ENCODE results near the gene SCAMP5. TPM values are rescaled to one million over a fixed set of nuclear protein-coding genes. Genes with fewer than 3 reads are reported as not detected.
A peak's percentile ranks its signal among the peaks of the same experiment; 100 is the strongest.

The SCAMP5 gene, protein sequence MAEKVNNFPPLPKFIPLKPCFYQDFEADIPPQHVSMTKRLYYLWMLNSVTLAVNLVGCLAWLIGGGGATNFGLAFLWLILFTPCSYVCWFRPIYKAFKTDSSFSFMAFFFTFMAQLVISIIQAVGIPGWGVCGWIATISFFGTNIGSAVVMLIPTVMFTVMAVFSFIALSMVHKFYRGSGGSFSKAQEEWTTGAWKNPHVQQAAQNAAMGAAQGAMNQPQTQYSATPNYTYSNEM
- total RNA-seq: 21.0 TPM

DNA sequence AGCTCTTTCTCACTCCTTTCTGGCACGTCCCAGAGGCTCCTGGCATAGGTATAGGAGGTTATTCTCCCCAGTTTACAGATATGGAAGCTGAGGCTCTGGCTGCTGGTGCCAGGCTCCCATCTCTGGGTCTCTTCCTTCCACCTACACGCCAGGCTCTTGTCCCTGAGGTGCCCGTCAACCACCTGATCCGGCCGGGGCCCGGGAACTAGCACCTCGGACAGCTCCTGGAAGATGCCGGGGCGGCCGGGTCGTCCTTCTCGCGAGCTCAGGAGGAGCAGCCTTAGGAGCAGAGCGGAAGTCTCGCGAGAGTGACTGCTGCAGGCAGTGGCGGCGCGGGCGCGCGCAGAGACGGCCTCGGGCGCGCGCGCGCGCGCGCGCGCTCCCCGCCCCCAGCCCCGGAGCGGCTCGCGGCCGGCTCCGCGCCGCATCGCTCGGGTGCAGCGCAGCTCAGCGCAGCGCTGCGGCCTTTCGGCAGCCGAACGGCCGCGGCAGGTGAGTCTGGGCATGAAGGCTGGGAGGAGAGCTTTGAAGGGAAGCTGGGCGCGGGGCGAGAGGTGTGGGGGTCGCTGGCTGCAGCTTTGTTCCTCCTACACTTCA, at the start of gene SCAMP5:
SCAMP5 (plus strand) TSS at position 382 of the 597 bp plus-strand sequence. CDS start 16,277 bp downstream, outside the sequence.
- peak; percentile 94 for DNase-seq (ENCODE audit: low spot score)

DNA sequence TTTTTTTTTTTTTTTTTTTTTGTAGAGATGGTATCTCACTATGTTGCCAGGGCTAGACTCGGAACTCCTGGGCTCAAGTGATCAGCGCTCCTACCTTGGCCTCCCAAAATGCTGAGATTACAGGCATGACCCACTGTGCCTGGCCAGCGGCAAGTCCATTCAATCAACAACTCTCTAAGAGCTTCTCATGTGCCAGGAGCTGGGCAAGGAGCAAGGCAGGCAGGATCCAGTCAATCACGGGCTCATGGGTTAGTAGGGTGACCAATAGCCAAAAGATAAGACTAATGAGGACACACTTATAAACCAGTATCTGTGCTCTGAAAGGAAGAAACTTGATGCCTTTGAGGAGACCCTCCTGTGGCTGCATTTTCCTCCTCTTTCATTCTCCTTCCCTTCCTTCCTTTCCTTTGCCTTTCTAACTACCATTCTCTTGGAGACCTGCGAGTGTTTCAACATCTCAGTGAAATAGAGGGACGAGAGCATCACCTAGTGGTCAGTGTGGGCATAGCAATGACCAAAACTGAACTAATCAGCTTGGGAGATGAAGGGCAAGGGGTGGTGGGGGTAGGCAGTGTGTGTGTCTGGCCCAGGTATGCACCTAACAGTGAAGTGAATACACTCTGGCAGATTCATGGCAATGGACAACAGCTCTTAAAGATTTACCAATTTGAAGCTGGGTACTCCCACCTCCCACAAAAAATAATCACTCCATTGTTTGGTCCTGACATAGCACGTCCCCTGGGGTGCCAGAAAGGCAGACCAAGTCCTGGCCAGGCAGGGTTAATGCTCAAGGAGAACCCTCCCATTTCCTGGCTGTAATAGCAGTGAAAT, 45.1 kb upstream of the SCAMP5 start:
- peak; percentile 86 for DNase-seq (ENCODE audit: low spot score)

DNA sequence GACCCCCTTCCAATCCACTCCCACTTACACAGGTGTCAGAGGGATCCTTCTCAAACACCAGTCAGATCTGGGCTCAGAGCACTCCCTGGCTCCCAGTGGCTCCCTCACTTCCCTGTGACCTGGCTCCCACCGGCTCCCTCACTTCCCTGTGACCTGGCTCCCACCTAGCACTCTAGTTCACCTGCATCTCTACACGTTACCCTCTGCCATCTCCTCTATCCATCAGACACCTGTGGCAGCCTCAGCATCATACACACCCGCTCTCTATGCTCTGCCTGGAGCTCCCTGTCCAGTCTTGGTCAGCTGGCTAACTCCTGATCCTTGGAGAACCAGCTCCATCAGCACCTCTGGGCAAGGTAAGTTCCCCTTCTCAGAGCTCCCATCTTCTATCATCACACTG, 44.4 kb upstream of the SCAMP5 start:
- DNase-seq (ENCODE audit: low spot score): no peak

DNA sequence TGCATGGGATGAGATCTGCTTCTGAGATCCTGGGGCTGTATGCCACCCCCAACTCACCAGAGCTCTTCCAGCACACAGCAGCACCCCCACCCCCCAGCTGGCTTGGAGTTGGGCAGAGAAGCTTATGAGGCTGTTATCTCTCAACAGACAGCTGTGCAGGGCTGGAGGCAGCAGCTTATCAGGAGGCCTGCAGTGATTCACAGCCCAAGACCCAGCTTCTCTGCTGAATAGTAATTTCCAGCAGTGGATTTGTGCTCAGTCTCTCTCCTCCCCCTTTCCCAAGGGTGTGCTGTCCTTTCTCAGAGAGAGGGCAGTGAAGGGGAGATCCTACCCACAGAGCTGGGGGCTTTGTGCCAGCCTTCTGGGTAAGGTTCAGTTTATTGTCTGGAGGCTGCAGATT, 40.8 kb upstream of the SCAMP5 start:
- DNase-seq (ENCODE audit: low spot score): no peak

DNA sequence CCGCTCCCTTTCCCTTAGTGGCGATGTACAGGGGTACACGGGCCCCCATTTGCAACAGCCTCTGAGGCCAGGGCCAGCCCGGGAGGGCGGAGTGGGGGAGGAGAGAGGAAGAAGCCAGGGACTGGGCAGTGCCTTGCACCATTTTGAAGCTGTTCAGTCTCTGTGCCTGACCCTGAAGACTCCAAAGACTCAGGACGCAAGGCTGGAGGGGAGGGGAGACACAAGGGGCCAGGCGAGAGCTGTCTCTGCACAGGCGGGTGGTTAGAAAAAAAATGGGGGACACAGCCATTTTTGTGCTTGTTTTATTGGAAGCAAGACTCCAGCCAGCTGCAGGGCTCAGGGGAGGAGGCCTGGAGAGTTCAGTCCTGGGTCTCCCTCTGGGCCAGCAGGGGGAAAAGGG, 40.3 kb upstream of the SCAMP5 start:
- no peak for DNase-seq (ENCODE audit: low spot score)

DNA sequence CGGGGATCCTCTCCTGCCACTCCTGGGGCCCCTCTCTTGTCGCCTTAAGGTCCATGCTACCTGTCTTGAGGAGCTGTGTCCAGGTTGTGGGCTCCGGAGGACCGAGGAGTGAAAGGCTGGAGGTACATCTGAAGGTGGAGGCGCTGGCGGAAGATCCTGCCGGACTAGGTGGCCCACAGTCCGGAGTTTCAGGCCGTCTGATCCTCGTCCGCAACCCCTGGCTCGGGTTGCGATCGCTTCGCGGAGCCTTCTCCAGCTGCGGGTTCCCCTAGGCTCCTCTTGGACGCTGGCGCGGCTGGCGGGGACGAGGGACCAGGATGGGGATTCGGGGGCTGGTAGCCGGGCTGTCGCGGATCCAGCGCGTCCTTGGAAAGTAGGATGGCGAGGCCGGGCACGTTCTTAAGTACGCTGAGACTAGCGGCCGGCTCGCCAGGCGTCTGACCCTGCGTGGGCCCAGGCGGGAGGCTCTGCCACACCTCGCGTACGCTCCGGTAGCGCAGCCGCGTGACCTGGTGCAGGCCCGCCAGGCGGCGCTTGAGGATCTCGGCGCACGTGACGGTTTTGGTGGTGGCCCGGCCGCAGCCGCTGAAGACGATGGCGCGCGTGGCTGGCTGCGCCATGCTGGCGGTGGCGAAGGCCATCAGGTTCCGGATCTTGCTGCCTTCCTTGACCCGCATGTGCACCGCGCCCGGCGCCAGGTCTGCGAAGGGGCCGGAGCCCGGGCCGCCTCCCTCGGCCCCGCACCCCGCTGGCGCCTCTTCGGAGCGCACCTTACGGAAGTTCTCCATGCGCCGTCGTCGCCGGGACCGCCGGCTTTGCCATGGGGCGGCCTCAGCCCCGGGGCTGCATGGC, 39.3 kb upstream of the SCAMP5 start:
- peak; percentile 76 for DNase-seq (ENCODE audit: low spot score)

DNA sequence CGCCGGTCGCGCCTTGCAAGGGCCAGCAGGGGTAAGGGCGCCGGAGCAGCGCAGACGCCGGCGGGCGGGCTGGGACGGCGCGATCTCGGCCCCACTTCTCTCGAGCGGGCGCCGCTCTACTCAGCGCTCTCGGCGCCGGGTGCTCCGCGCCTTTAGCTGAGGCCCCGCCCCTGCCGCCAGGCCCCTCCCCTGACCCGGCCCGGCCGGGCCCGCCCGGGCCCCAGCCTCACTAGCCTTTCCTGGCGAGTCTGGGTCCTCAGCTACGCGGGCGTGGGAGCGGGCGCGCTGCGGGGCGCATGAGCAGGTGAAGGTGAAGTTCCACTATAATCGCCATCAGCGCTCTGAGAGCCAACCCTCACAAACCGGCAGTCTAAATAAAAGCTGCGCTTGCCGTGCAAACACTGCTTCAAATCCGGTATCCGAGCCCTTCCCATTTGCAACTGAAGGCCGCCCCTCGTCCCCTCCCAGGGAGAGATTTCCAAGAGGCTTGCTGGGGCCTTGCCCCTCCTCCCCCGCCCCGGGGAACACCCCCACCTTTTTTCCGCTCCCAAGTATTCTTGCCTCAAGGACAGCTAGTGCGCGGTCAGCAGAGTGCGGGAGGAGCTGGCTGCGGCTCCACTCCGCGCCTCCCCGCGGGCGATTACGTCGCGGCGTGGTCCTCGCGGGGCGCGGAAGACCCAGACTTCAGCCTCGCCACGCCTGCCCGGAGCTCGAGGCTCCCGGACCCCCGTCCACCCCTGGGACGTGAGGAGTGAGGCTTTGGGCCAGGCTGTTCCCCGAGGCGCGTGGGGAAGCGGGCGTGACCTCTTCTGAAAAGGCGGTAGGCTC, 38.5 kb upstream of the SCAMP5 start, which contains the start of gene RPP25:
RPP25 (minus strand) TSS at position 125 of the 828 bp plus-strand sequence. CDS start 189 bp downstream, outside the sequence.
- peak; percentile 79 for DNase-seq (ENCODE audit: low spot score)

DNA sequence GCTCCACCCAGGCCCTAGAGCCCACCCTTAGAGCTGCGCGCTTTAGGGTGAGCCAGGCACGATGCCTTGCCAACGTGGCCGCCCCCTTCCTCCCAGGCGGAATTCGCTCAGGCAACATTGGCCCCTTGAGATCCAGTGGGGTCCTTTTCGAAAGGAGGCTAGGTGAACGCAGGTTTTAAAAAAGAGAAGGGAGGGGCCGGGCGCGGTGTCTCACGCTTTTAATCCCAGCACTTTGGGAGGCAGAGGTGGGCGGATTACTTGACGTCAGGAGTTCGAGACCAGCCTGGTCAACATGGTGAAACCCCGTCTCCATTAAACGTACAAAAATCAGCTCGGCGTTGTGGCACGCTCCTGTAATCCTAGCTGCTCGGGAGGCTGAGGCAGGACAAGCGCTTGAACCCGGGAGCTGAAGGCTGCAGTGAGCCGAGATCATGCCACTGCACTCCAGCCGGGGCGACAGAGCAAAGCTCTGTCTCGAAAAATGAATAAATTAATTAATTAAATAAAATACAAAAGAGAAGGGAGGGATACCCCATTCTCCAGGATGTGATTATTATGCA, 37.8 kb upstream of the SCAMP5 start:
- no peak for DNase-seq (ENCODE audit: low spot score)

DNA sequence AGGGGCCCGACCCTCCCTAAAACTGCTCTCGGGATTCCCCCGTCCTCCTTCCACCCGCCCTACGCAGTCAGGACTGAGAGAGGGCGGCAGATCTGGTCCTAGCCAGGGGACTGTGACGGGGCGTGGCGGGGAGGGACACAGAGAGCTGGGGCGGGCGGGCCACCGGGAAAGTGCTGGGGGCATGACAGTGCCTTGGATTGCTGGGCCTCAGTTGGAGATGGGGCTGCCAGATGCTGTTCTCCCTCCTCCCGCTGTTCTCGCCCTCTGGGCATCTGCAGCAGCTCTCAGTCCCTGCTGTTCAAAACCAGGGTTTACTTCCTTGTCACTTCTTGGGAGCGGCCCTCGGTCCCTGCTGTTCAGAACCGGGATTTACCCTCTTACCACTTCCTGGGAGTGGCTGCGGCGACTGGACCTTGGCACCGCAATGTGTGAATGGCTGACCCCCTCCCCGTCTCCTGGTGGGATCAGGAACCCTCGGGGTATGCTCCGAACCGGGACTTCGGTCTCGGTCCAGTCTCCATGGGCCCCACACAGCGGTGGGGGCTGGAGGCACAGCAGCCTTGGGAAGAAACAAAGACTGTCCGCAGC, 36.9 kb upstream of the SCAMP5 start:
- peak; percentile 68 for DNase-seq (ENCODE audit: low spot score)

DNA sequence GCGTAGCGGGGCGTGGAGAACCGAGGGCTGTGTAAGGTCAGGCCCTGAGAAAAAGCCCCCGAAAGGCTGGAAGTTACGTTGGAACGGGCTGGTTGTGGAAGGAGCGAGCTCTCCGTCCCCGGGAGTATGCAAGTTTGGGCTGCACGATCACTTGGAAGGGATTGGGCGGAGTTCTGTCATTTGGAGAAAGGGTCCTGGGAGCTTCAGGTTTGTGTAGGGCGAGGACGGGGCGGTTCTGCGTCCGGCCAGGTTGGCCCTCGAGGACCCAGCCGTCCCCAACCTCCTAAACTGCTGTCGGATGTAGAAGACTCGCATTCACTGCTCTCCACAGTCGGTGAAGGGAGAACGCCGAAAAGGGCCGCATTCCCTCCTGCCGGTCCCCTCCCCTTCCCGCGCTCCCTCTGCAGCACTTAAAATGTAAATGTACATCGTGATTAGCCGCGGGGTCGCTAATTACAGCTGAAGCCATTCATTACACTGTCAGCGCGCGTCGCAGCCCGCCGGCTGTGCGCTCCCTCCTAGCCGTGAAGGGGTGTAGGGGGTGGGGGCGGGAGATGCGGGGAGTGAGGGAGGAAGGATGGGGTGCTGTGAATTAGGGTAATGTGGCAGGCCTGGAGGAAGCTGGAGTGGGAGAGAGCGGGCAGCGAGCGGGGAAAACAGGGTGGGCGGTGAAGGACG, 36.3 kb upstream of the SCAMP5 start:
- DNase-seq (ENCODE audit: low spot score): no peak

DNA sequence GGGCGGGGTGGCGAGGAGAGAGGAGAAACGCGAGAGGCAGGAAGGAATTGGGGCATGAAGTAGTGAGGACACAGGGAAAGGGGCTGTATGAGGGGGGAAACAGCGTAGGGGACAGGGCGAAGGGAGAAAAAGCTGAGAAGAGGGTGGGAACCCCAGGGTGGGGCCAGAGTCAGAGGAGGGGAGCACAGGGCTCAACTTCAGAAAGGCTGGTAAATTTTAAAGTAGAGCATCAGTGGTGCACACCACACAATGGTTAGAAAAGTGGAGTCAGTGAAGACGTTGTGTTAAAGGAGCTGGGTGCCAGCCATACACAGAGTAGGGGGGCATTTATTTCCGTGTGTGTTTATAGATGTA, 35.8 kb upstream of the SCAMP5 start:
- DNase-seq (ENCODE audit: low spot score): no peak

DNA sequence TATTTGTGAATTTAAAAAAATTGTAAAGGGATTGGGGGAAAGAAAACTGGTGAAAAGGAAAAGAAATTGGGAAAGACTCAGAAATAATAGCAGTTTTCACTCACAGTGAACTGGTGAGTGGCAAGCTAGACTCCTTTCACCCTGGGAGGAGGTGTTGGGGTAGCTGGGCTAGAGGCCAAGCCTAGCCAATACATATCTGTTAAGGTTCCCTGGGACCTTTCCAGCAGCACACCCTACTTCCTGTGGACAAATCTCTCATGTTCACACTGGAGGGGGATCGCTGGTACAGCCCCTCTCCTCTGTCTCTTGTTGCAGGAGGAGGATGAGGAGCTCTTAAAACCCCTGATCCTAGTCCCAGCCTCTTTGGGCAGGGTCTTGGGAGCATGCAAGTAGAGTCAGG, 35.1 kb upstream of the SCAMP5 start:
- no peak for DNase-seq (ENCODE audit: low spot score)

DNA sequence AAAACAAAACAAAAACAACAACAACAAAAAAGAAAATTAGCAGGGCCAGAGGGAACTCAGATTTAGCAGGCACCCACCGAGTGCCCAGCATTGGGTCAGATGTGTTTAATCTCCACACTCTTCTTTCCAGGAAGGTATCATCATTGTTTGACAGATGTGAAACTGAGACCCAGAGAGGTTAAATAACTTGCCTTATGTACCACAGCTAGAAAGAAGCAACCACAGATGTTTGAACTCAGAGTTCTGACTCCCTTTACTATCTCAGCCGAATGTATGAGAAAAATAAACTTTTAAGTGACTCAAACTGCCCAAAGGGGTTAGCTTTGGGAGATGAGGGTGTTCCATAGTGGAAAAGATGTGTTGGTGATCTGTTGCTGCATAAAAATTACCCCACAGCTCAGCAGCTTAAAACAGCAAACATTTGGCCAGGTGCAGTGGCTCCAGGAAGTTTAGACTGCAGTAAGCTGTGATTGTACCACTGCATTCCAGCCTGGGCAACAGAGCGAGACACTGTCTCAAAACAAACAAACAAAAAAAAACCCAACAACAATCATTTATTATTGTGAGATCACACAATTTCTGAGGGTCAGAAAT, 34.3 kb upstream of the SCAMP5 start:
- no peak for DNase-seq (ENCODE audit: low spot score)

DNA sequence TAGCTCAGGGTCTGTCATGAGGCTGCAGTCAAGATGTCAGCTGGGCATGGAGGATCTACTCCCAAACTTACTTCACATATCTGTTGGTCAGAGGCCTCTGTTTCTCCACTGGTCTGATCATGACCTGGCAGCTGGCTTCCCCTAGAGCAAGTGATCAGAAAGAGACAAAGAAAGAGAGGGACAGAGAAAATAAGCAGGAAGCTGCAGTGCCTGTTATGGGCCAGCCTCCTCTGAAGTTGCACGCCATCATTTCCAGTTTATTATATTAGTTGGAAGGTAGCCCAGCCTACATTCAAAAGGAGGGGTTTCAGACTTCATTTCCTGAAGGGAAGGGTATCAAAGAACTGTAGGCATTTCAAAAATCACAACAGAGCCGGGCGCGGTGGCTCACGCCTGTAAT, 33.7 kb upstream of the SCAMP5 start:
- no peak for DNase-seq (ENCODE audit: low spot score)

DNA sequence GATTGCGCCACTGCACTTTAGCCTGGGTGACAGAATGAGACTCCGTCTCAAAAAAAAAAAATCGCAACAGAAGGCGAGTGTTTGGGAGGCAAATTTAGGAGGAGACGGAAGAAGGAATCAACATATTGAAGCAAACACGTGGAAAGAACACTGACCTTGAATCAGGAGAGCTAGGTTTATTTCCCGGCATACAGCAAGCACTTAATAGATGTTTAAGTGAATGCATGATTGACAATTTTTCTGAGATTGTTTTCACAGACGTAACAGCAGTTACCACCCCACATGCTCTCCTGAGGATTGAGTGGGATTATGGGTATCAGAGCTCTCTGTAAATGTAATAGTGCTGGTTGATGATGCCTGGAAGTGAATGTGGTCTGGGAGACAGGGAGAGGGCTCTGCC, 33.1 kb upstream of the SCAMP5 start:
- no peak for DNase-seq (ENCODE audit: low spot score)

DNA sequence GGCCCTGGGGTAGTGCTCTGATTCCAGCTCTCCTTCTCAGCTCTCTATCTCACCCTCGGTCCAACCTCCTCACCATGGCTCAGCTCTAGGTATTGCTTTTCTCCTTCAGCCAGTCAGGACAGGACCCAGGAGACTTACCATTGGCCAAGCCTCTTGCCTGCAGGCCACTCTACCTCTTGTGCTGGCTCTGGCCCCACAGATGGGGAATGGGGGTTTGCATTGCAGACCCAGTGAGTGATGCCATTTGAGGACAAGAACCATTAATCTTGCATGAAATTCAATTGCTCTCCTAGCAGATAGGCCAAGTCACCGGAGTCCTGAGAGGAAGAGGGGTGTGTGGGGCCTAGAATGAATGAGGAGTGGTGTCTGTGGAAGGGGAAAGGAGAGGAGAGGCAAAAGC, 32.7 kb upstream of the SCAMP5 start:
- DNase-seq (ENCODE audit: low spot score): no peak

DNA sequence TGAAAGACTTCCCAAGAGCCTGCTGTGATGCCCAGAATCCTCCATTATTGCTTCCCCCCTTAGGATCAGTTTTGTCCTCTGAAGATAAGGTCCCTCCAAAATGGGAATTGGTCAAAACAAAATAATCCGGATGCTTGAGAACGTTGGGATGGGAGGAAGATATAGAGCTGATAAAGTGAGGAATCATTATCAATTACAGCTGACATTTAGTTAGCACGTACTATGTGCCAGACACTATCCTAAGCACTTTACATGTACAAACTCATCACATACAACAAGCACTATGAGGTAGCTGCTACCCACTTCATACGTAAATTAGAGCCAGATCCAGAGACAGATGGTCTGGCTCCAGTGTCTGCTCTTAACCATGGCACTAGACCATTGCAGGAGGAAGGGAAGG, 32.1 kb upstream of the SCAMP5 start:
- DNase-seq (ENCODE audit: low spot score): no peak

DNA sequence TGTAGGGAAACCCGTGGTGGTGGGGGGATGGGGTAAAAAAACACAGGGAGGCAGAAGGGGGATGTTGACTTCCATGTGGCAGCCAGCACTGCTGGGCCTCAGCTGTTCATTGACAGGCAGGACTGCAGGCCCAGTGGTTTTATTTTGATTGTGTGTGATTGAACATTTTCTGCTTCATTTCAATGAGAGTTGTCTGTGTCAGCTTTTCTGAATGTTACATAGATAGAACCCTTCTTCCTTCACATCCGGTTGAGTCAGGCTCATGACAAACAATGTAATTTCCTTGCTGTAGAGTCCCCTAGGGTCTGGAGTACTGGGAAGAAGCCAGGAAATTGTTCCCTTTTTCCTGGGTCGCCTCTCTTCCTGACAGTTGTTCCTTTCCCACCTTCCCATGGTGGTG, 30.6 kb upstream of the SCAMP5 start:
- DNase-seq (ENCODE audit: low spot score): no peak

DNA sequence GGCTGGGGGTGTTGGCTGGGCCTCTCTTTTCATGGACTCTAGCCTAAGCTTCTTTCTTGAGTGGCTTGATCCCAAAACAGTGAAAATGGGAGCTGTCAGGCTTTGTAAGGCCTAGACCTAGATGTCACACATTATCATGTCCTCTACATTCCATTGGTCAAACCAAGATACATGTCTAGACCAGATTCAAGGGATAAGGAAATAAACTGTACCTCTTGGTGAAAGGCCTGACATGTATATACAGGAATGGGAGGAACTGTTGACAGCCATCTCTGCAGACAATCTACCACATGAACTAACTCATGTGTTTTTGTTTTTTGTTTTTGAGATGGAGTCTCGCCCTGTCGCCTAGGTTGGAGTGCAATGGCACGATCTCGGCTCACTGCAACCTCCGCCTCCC, 27.7 kb upstream of the SCAMP5 start:
- DNase-seq (ENCODE audit: low spot score): no peak
